Uterus (tissue), 4 donors: Measurements from ENCODE around the gene FZD10. TPM values are rescaled to one million over a fixed set of nuclear protein-coding genes. Genes with fewer than 3 reads are reported as not detected.

ENCODE experiments used
- DNase-seq, 2 donors: peaks; one replicate each; pipeline ENCODE4 v3.0.0-alpha.2; 2019 to 2020
- H3K27ac ChIP-seq, 2 donors: fragments of 200-600 bp; sonication (generic); 1 replicate in 1 of 2; 2 replicates in 1 of 2; pipeline ENCODE4 v1.5.1; 2016 to 2018
- H3K27me3 ChIP-seq, 2 donors: fragments of 200-600 bp; sonication (generic); one replicate each; pipeline ENCODE4 v1.5.1; 2018 to 2019; ENCODE audit warnings: control low read depth in 1 of 2
- H3K36me3 ChIP-seq, 2 donors: fragments of 200-600 bp; sonication (generic); one replicate each; pipeline ENCODE4 v1.5.1; 2019; ENCODE audit warnings: control low read depth in 1 of 2
- H3K4me1 ChIP-seq, 2 donors: fragments of 200-600 bp; sonication (generic); one replicate each; pipeline ENCODE4 v1.5.1; 2018 to 2019; ENCODE audit warnings: control low read depth in 1 of 2
- H3K4me3 ChIP-seq, 2 donors: fragments of 200-600 bp; sonication (generic); 1 replicate in 1 of 2; 2 replicates in 1 of 2; pipeline ENCODE4 v1.5.1; 2018 to 2019; ENCODE audit warnings: mild to moderate bottlenecking in 1 of 2
- H3K9me3 ChIP-seq, 2 donors: fragments of 200-600 bp; sonication (generic); one replicate each; pipeline ENCODE4 v1.5.1; 2019; ENCODE audit warnings: control low read depth in 1 of 2
- POLR2A ChIP-seq, 2 donors: fragments of 450-650 bp; IDR thresholded peaks; one replicate each; pipeline ENCODE4 v1.6.1; 2016; ENCODE audit warnings: antibody characterized with exemption in 2 of 2, mild to moderate bottlenecking in 1 of 2, moderate library complexity in 1 of 2
- intact Hi-C: fragments of 100-400 bp; cut with DNase I; formaldehyde crosslinking; loops from one replicate; pipeline ENCODE4 v1.15.1; 2023; ENCODE audit warnings: low total_unique reads
- total RNA-seq, 4 donors: library from RNA; depleted of rRNA in 3 of 4; stranded (reverse); fragments of >200 nt in 3 of 4; gene quantifications; one replicate each; pipeline versions ENCODE4 v1.1.0 to v1.2.4, GENCODE V29; 2014 to 2023
- TF ChIP-seq, protein P1 (sequence below), 4 experiments: fragments of 200-600 bp in 2 of 4; fragments of 450-650 bp in 2 of 4; sonication (generic) in 2 of 4; IDR thresholded peaks; one replicate each; pipeline ENCODE4 v1.5.1; 2016 to 2019; ENCODE audit warnings: antibody characterized with exemption in 4 of 4, mild to moderate bottlenecking in 2 of 4, moderate library complexity in 1 of 4
- donor health status: DM: yes; HTN: yes; CAD: no.

The FZD10 gene
- total RNA-seq, 4 donors from 2014 or later = 1.4 to 11.3 (median 1.9) TPM

DNA sequence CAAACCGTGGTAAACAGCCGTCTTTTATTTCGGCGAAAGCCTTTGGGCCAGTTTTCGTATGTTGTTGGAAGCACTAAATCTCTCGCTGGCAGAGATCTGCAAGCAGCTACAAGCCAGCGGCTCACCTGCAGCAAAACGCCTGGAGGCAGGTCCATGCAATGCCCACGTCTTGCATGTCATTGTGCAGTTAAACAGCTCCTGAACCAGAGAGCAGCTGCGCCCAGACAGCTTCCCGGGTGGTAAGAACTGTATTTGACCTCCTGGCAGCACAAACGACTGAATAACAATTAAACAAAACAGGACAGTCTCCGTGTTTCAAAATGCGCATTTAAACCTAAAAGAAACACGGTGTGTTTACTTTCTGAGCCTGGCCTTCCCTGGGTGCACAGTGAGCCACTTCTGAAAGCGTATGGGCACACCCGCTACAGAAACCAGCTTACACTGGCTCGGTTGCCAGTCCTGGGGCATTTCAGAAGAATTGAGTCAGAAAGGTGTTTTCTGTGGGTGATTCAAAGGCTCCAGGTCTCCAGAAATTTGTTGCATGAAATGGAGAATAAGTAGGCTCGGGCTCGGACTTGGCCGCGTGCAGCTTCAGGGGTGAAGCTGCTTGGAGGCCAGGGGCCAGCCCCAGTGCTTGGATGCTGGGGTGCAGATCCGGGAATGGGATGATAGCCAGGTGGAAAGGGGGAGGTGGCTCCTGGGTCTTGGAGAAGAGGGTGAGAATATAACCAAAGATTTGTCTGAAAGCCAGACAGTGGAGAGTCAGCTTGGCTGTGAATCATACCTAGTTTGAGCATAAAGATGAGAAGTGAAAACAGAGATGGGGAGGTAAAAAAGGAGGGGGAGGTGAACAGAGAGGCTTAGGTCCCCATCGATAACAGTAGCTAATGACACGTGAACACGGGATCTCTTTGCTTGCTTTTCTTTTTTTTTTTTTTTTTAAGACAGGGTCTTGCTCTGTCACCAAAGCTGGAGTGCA is 24.9 kb upstream of the FZD10 start:
- intact Hi-C loops = no loop called here

DNA sequence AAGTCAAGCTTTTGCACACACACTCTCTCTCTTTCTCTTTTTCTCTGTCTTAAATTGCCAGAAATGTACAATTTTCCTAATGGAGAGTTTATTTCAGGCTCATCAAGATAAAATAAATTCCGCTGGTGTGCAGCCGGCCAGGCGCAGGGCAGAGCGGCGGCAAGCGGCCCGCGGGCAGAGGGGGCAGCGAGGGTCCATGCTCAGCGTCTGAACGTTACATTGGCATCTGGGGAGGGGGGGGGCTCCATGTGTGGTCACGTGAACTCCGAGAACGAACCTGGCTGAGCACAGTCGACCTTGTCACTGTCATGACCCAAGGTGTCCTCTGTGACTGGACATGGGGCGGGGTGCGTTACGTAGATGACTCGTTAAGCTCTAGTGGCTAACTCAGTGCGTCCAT is 23.8 kb upstream of the FZD10 start:
- intact Hi-C loops = no loop called here
- no peak for DNase-seq
- no peak for TF ChIP-seq POLR2A (IDR thresholded peaks at IDR 0.05)
- TF ChIP-seq, protein P1, sequence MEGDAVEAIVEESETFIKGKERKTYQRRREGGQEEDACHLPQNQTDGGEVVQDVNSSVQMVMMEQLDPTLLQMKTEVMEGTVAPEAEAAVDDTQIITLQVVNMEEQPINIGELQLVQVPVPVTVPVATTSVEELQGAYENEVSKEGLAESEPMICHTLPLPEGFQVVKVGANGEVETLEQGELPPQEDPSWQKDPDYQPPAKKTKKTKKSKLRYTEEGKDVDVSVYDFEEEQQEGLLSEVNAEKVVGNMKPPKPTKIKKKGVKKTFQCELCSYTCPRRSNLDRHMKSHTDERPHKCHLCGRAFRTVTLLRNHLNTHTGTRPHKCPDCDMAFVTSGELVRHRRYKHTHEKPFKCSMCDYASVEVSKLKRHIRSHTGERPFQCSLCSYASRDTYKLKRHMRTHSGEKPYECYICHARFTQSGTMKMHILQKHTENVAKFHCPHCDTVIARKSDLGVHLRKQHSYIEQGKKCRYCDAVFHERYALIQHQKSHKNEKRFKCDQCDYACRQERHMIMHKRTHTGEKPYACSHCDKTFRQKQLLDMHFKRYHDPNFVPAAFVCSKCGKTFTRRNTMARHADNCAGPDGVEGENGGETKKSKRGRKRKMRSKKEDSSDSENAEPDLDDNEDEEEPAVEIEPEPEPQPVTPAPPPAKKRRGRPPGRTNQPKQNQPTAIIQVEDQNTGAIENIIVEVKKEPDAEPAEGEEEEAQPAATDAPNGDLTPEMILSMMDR (IDR thresholded peaks at IDR 0.05) = no peak
- no peak overlapping the region for H3K4me3 ChIP-seq
- H3K27me3 ChIP-seq = no peaks in the 10 kb centered on the region
- H3K9me3 ChIP-seq = no peaks in the 10 kb centered on the region
- no peaks in the 10 kb centered on the region for H3K4me1 ChIP-seq
- H3K27ac ChIP-seq = no peak overlapping the region
- no peaks in the 10 kb centered on the region for H3K36me3 ChIP-seq

More for the DNA sequence above, 24.9 kb upstream of the FZD10 start:
- no peaks in the 10 kb centered on the region for H3K27me3 ChIP-seq
- TF ChIP-seq, protein P1 (IDR thresholded peaks at IDR 0.05) = no peak
- TF ChIP-seq POLR2A (IDR thresholded peaks at IDR 0.05) = no peak
- H3K4me3 ChIP-seq = no peak overlapping the region
- no peak for DNase-seq
- H3K36me3 ChIP-seq = no peaks in the 10 kb centered on the region
- H3K27ac ChIP-seq = no peak overlapping the region
- H3K4me1 ChIP-seq = no peaks in the 10 kb centered on the region
- H3K9me3 ChIP-seq = no peaks in the 10 kb centered on the region

DNA sequence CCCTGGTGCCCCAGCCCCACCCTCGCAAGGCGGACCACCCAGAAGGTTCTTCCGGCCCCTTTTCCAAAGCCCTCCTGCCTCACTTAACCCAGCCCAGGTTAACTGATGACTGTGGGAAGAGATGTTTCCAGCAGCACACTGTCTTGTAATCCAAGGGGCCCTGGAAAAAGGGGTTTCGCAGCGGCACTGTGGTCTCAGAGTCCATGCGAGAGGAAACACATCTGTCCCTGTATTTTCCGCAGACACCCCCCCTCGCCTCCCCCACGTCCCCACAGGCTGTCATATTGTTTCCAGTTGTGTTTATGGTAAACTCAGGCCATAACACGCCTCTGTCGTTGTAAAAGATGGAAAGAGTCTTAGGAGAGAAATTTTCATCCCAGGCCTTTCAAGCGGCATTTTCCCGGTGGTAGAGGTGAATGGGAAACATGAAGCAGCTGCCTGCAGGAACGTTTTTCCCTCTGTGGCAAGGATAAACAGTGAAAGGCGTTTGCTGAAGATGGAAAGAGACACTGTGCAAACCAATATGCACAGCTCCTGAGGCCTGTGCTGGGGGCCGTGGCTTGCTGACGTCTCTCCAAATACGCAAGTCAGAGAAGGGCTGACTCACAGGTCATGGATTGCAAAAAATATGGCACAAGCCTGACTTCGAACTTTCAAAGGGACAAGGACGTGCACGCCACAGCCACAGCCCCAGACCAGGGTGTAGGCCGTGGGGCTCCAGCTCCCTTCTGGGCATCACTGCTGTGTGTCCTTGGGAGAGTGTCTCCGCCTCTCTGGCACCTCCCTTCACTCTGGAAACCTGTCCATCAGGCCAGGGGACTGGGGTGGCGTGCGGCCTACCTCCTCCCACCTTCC is 22.5 kb upstream of the FZD10 start:
- H3K36me3 ChIP-seq = no peaks in the 10 kb centered on the region
- no peaks in the 10 kb centered on the region for H3K4me1 ChIP-seq
- H3K27me3 ChIP-seq = no peaks in the 10 kb centered on the region
- H3K27ac ChIP-seq = no peak overlapping the region
- no peak for TF ChIP-seq POLR2A (IDR thresholded peaks at IDR 0.05)
- TF ChIP-seq, protein P1 (IDR thresholded peaks at IDR 0.05) = no peak
- no peak overlapping the region for H3K4me3 ChIP-seq
- DNase-seq = no peak
- intact Hi-C loops = no loop called here
- no peaks in the 10 kb centered on the region for H3K9me3 ChIP-seq

DNA sequence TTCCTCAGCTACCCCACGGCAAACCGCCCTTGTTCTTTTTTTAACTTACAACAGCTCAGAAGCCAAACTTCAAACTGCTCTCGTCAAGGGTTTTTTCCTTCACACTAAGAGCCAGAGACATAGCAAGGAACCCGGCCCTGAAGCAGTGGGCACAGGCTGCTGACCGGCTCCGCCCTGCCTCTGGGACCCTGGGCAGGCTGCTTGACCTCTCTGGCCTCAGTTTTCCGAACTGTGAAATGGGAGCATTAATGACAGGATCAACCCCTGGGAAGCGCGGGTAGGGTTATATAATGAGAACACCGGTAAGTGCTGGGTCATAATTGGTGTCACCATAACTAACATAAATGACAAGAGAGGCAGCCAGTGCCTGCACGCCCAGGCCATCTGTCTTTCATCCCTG is 21.2 kb upstream of the FZD10 start:
- Histone ChIP-seq H3K27me3 (no peaks in the 10 kb centered on the region), H3K27ac (no peak overlapping the region), H3K4me3 (no peak overlapping the region), H3K4me1 (no peaks in the 10 kb centered on the region), H3K36me3 (no peaks in the 10 kb centered on the region), H3K9me3 (no peaks in the 10 kb centered on the region)
- no peak for TF ChIP-seq POLR2A (IDR thresholded peaks at IDR 0.05)
- TF ChIP-seq, protein P1 (IDR thresholded peaks at IDR 0.05) = no peak
- intact Hi-C loops = no loop called here
- DNase-seq = no peak
